HepG2 (cell line): Measurements from ENCODE around the gene BABAM1. TPM values are rescaled to one million over a fixed set of nuclear protein-coding genes. Genes with fewer than 3 reads are reported as not detected.

Experiments
- CEBPB ChIP-seq: IDR thresholded peaks from 2 replicates; pipeline ENCODE4 v1.6.1; 2011; ENCODE audit warnings: low read depth, low read length, improper control_type of control experiment, borderline replicate concordance
- HES4 ChIP-seq: sonication (generic); formaldehyde crosslinking; IDR thresholded peaks from 2 replicates; pipeline ENCODE4 v1.9.0; 2021; ENCODE audit warnings: mild to moderate bottlenecking, missing genetic modification reagents, borderline replicate concordance
- JUNB ChIP-seq: sonication (generic); formaldehyde crosslinking; IDR thresholded peaks from 2 replicates; pipeline ENCODE4 v1.8.0; 2022; ENCODE audit warnings: missing genetic modification reagents, mild to moderate bottlenecking, borderline replicate concordance
- MIER3 ChIP-seq: IDR thresholded peaks from 2 replicates; pipeline ENCODE4 v1.6.1; 2016; ENCODE audit warnings: missing compliant biosample characterization, borderline replicate concordance
- ZBTB40 ChIP-seq, 2 experiments: fragments of 450-650 bp in 1 of 2; sonication (generic) in 1 of 2; formaldehyde crosslinking in 1 of 2; IDR thresholded peaks; 2 replicates each; pipeline versions ENCODE4 v1.6.1 to v1.8.0; 2016 to 2022; ENCODE audit warnings: antibody characterized with exemption in 1 of 2, mild to moderate bottlenecking in 1 of 2, missing genetic modification reagents in 1 of 2
- ZFP36L1 ChIP-seq: sonication (generic); formaldehyde crosslinking; IDR thresholded peaks from 2 replicates; pipeline ENCODE4 v1.8.0; 2022; ENCODE audit warnings: mild to moderate bottlenecking, missing genetic modification reagents, moderate library complexity
- ZNF207 ChIP-seq: fragments of 450-650 bp; IDR thresholded peaks from 2 replicates; pipeline ENCODE4 v1.6.1; 2016; ENCODE audit warnings: antibody characterized with exemption, borderline replicate concordance
- ZNF557 ChIP-seq: sonication (generic); formaldehyde crosslinking; IDR thresholded peaks from 2 replicates; pipeline ENCODE4 v1.4.0; 2020; ENCODE audit warnings: missing genetic modification reagents
- ZNF598 ChIP-seq: sonication (generic); formaldehyde crosslinking; IDR thresholded peaks from 2 replicates; pipeline ENCODE4 v1.5.1; 2020; ENCODE audit warnings: mild to moderate bottlenecking, missing genetic modification reagents, borderline replicate concordance
- ZSCAN30 ChIP-seq: sonication (generic); formaldehyde crosslinking; IDR thresholded peaks from 2 replicates; pipeline ENCODE4 v1.5.0; 2020; ENCODE audit warnings: mild to moderate bottlenecking, missing genetic modification reagents
- polyA plus RNA-seq, 8 experiments: library from polyadenylated mRNA; depleted of rRNA in 3 of 8; stranded (reverse) in 7 of 8; unstranded in 1 of 8; fragments of >200 nt; fragmentation: Illumina TruSeq in 4 of 8; extraction: Trizol in 4 of 8; gene quantifications; 2 replicates each; pipeline versions ENCODE4 v1.2.1 to v1.2.3, GENCODE V29; 2011 to 2016; ENCODE audit warnings: low read depth in 4 of 8, missing spikeins in 1 of 8, mixed read lengths in 1 of 8; ENCODE audit not compliant: insufficient read depth in 1 of 8
- total RNA-seq, 5 experiments: library from RNA; depleted of rRNA; stranded (reverse); fragments of >200 nt; fragmentation: Illumina TruSeq; extraction: Trizol; gene quantifications; 2 replicates each; pipeline ENCODE4 v1.2.3, GENCODE V29; 2016; ENCODE audit warnings: low read depth in 1 of 5
- TF ChIP-seq, protein P1 (sequence below), 2 experiments: sonication (generic) in 1 of 2; formaldehyde crosslinking in 1 of 2; IDR thresholded peaks; 2 replicates each; pipeline versions ENCODE4 v1.6.1 to v1.9.0; 2014 to 2022; ENCODE audit warnings: antibody characterized with exemption in 1 of 2, borderline replicate concordance in 1 of 2, inconsistent platforms in 1 of 2, low read depth in 1 of 2, missing genetic modification reagents in 1 of 2

Gene BABAM1
- total and polyA plus RNA-seq, 2 of the 13 experiments (the other 11 are each of a cell fraction or from before 2014, with no cell fraction given): 70.0 to 82.0 TPM

- TF ChIP-seq, protein P1, sequence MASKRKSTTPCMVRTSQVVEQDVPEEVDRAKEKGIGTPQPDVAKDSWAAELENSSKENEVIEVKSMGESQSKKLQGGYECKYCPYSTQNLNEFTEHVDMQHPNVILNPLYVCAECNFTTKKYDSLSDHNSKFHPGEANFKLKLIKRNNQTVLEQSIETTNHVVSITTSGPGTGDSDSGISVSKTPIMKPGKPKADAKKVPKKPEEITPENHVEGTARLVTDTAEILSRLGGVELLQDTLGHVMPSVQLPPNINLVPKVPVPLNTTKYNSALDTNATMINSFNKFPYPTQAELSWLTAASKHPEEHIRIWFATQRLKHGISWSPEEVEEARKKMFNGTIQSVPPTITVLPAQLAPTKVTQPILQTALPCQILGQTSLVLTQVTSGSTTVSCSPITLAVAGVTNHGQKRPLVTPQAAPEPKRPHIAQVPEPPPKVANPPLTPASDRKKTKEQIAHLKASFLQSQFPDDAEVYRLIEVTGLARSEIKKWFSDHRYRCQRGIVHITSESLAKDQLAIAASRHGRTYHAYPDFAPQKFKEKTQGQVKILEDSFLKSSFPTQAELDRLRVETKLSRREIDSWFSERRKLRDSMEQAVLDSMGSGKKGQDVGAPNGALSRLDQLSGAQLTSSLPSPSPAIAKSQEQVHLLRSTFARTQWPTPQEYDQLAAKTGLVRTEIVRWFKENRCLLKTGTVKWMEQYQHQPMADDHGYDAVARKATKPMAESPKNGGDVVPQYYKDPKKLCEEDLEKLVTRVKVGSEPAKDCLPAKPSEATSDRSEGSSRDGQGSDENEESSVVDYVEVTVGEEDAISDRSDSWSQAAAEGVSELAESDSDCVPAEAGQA (IDR thresholded peaks at IDR 0.05; ENCODE audit: low read depth): no peak
- TF ChIP-seq, protein P1 (CRISPR knock-in tag; IDR thresholded peaks at IDR 0.05; ENCODE audit: borderline replicate concordance): no peak
- TF ChIP-seq HES4 (CRISPR knock-in tag) (no peak), ZSCAN30 (CRISPR knock-in tag) (no peak), CEBPB (peak; percentile 94), MIER3 (CRISPR knock-in tag) (peak; percentile 84; the same call in 1 of the 2 replicates), ZNF598 (CRISPR knock-in tag) (no peak), ZFP36L1 (CRISPR knock-in tag) (no peak), JUNB (CRISPR knock-in tag) (no peak), ZBTB40 (IDR thresholded peaks at IDR 0.05) (no peak), ZBTB40 (CRISPR knock-in tag; IDR thresholded peaks at IDR 0.05) (peak; percentile 50; the same call in 1 of the 2 replicates), ZNF557 (no peak), ZNF207 (no peak)
These were observed 41.0 kb upstream of the BABAM1 start, which contains the start of gene OCEL1 (continued) for GRCh38 chr19:17226002-17226933.
